ENCODE measurements around the gene KIF1C.
A peak's percentile ranks its signal among the peaks of the same experiment; 100 is the strongest.

The KIF1C gene

DNA sequence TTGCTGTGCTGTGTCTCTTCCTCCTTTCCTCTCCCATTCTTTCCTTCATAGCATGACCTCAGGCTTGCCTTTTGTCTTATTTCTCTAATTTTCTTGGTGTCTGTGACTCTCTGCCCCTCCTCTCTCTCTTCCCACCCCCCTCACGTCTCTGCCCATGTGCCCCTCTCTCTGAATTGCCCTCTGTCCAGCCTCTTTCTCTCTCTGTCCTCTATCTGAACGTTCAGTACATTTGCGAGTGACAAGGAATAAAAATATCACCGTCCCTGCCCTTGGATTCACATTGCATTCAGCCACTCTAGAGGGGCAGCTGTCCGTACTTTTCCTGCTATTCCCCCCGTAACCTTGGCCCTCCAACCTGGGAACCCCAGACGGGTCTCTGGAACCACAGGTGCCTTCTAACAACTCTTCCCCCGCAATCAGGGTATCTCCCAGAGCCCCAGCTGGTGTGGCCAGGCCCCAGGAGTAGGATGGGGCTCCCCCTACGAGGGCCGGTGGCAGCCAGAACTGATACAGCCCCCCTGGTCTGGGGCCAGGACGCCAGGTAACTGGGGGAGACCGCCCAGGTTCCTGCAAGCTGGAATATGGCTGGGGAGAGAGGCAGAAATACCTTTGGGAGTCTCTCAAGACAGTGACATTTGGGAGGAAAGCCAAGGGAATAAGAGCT, 1.8 kb downstream of the KIF1C start:
- Histone ChIP-seq H3K36me3 (ENCODE audit: low read depth) (peaks cover 54% of the 10 kb centered on the region), H3K4me3 (ENCODE audit: severe bottlenecking) (peak overlapping the region; percentile 87), H3K27me3 (ENCODE audit: insufficient read depth, poor library complexity, severe bottlenecking) (no peaks in the 10 kb centered on the region), H3K27ac (ENCODE audit: poor library complexity, severe bottlenecking) (peak overlapping the region; percentile 65), H3K4me1 (ENCODE audit: insufficient read depth, poor library complexity, severe bottlenecking) (peaks cover 3% of the 10 kb centered on the region), H3K9me3 (ENCODE audit: severe bottlenecking) (no peaks in the 10 kb centered on the region)
- DNase-seq (ENCODE audit: low spot score) (no peak), ATAC-seq (ENCODE audit: low read depth) (no peak)
- TF ChIP-seq, protein P1, sequence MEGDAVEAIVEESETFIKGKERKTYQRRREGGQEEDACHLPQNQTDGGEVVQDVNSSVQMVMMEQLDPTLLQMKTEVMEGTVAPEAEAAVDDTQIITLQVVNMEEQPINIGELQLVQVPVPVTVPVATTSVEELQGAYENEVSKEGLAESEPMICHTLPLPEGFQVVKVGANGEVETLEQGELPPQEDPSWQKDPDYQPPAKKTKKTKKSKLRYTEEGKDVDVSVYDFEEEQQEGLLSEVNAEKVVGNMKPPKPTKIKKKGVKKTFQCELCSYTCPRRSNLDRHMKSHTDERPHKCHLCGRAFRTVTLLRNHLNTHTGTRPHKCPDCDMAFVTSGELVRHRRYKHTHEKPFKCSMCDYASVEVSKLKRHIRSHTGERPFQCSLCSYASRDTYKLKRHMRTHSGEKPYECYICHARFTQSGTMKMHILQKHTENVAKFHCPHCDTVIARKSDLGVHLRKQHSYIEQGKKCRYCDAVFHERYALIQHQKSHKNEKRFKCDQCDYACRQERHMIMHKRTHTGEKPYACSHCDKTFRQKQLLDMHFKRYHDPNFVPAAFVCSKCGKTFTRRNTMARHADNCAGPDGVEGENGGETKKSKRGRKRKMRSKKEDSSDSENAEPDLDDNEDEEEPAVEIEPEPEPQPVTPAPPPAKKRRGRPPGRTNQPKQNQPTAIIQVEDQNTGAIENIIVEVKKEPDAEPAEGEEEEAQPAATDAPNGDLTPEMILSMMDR (IDR thresholded peaks at IDR 0.05; ENCODE audit: poor library complexity, severe bottlenecking): no peak

- ATAC-seq (ENCODE audit: low read depth): no peak
- Histone ChIP-seq H3K27me3 (ENCODE audit: insufficient read depth, poor library complexity, severe bottlenecking) (no peaks in the 10 kb centered on the region), H3K36me3 (ENCODE audit: low read depth) (peaks cover 60% of the 10 kb centered on the region), H3K4me1 (ENCODE audit: insufficient read depth, poor library complexity, severe bottlenecking) (peaks cover 3% of the 10 kb centered on the region), H3K4me3 (ENCODE audit: severe bottlenecking) (no peak overlapping the region), H3K27ac (ENCODE audit: poor library complexity, severe bottlenecking) (no peak overlapping the region), H3K9me3 (ENCODE audit: severe bottlenecking) (no peaks in the 10 kb centered on the region)
- TF ChIP-seq, protein P1 (IDR thresholded peaks at IDR 0.05; ENCODE audit: poor library complexity, severe bottlenecking): no peak
- DNase-seq (ENCODE audit: low spot score): no peak
Measured at GRCh38 chr17:5000237-5000639, 2.5 kb downstream of the KIF1C start.

DNA sequence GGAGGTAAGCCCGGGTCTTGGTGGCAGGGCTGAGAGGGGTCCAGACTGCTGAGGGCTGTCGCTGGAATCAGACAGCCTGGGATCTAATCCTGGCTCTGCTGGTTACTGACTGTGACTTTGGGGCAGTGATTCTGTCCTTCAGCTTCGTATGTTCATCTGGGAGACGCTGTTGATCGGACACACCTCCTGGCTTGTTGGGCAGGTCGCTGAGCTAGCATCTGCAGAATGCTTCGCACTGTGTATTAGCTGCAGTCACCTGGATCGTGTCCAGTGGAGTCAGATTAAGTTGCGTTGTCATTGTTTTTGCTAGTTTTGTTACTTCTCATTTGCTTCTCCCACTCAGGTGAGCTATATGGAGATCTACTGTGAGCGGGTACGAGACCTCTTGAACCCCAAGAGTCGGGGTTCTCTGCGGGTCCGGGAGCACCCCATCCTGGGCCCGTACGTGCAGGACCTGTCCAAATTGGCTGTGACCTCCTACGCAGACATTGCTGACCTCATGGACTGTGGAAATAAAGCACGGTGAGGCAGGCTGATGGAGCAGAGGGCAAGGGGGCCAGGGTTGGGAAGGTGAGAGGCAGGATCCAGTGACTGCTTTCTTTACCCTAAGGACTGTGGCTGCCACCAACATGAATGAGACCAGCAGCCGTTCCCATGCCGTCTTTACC, 4.5 kb downstream of the KIF1C start:
- peaks cover 81% of the 10 kb centered on the region for H3K36me3 ChIP-seq (ENCODE audit: low read depth)
- ATAC-seq (ENCODE audit: low read depth): no peak
- H3K4me3 ChIP-seq (ENCODE audit: severe bottlenecking): no peak overlapping the region
- DNase-seq (ENCODE audit: low spot score): no peak
- no peaks in the 10 kb centered on the region for H3K9me3 ChIP-seq (ENCODE audit: severe bottlenecking)
- no peaks in the 10 kb centered on the region for H3K27me3 ChIP-seq (ENCODE audit: insufficient read depth, poor library complexity, severe bottlenecking)
- TF ChIP-seq, protein P1 (IDR thresholded peaks at IDR 0.05; ENCODE audit: poor library complexity, severe bottlenecking): no peak
- no peak overlapping the region for H3K27ac ChIP-seq (ENCODE audit: poor library complexity, severe bottlenecking)
- peaks cover 3% of the 10 kb centered on the region for H3K4me1 ChIP-seq (ENCODE audit: insufficient read depth, poor library complexity, severe bottlenecking)

- Histone ChIP-seq H3K4me3 (ENCODE audit: severe bottlenecking) (no peak overlapping the region), H3K4me1 (ENCODE audit: insufficient read depth, poor library complexity, severe bottlenecking) (peaks cover 3% of the 10 kb centered on the region), H3K9me3 (ENCODE audit: severe bottlenecking) (no peaks in the 10 kb centered on the region), H3K36me3 (ENCODE audit: low read depth) (peaks cover 91% of the 10 kb centered on the region), H3K27me3 (ENCODE audit: insufficient read depth, poor library complexity, severe bottlenecking) (no peaks in the 10 kb centered on the region), H3K27ac (ENCODE audit: poor library complexity, severe bottlenecking) (no peak overlapping the region)
- TF ChIP-seq, protein P1 (IDR thresholded peaks at IDR 0.05; ENCODE audit: poor library complexity, severe bottlenecking): no peak
- ATAC-seq (ENCODE audit: low read depth): no peak
- DNase-seq (ENCODE audit: low spot score): no peak
Measured at GRCh38 chr17:5003214-5003867, 5.6 kb downstream of the KIF1C start.

Measured in RWPE2 (cell line).